Parathyroid adenoma (tissue), 2 donors: ENCODE results near the gene SNX3.

Experiments used
- H2AFZ ChIP-seq: fragments of 300-600 bp; sonication (generic); one replicate; pipeline ENCODE4 v1.7.0; 2017; ENCODE audit warnings: antibody characterized with exemption, mild to moderate bottlenecking
- H3K27ac ChIP-seq: fragments of 300-600 bp; sonication (generic); one replicate; pipeline ENCODE4 v1.7.0; 2017
- H3K27me3 ChIP-seq: fragments of 300-600 bp; sonication (generic); one replicate; pipeline ENCODE4 v1.7.0; 2017; ENCODE audit warnings: low read length; ENCODE audit not compliant: control insufficient read depth, insufficient read depth
- H3K36me3 ChIP-seq: fragments of 300-600 bp; sonication (generic); one replicate; pipeline ENCODE4 v1.7.0; 2017; ENCODE audit warnings: low read length; ENCODE audit not compliant: control insufficient read depth, insufficient read depth
- H3K4me1 ChIP-seq: fragments of 300-600 bp; sonication (generic); one replicate; pipeline ENCODE4 v1.7.0; 2017; ENCODE audit warnings: control low read depth
- H3K4me2 ChIP-seq: fragments of 300-600 bp; sonication (generic); one replicate; pipeline ENCODE4 v1.7.0; 2017; ENCODE audit warnings: low read length
- H3K4me3 ChIP-seq: fragments of 300-600 bp; sonication (generic); one replicate; pipeline ENCODE4 v1.7.0; 2017; ENCODE audit warnings: low read depth, low read length
- H3K79me2 ChIP-seq: fragments of 300-600 bp; sonication (generic); one replicate; pipeline ENCODE4 v1.7.0; 2017; ENCODE audit warnings: control low read depth
- H3K9ac ChIP-seq: fragments of 300-600 bp; sonication (generic); one replicate; pipeline ENCODE4 v1.7.0; 2017; ENCODE audit warnings: mild to moderate bottlenecking
- H3K9me3 ChIP-seq: fragments of 300-600 bp; sonication (generic); one replicate; pipeline ENCODE4 v1.7.0; 2017; ENCODE audit warnings: low read length; ENCODE audit not compliant: control insufficient read depth
- TF ChIP-seq, protein P1 (sequence below): fragments of 300-600 bp; sonication (generic); IDR thresholded peaks from one replicate; pipeline ENCODE4 v1.7.0; 2017; ENCODE audit warnings: antibody characterized with exemption, mild to moderate bottlenecking
- donor health status: primary hyperparathyroidism.

Gene SNX3

GRCh38 chr6:108235127-108235526 lies 25.7 kb downstream of the SNX3 start:
- H2AFZ ChIP-seq: no peak overlapping the region
- no peaks in the 10 kb centered on the region for H3K27me3 ChIP-seq
- H3K9me3 ChIP-seq: no peaks in the 10 kb centered on the region
- peaks cover 17% of the 10 kb centered on the region for H3K79me2 ChIP-seq
- no peak overlapping the region for H3K27ac ChIP-seq
- no peak overlapping the region for H3K9ac ChIP-seq
- no peaks in the 10 kb centered on the region for H3K4me1 ChIP-seq
- H3K4me3 ChIP-seq: no peak overlapping the region
- no peaks in the 10 kb centered on the region for H3K36me3 ChIP-seq
- H3K4me2 ChIP-seq: no peak overlapping the region
- TF ChIP-seq, protein P1, sequence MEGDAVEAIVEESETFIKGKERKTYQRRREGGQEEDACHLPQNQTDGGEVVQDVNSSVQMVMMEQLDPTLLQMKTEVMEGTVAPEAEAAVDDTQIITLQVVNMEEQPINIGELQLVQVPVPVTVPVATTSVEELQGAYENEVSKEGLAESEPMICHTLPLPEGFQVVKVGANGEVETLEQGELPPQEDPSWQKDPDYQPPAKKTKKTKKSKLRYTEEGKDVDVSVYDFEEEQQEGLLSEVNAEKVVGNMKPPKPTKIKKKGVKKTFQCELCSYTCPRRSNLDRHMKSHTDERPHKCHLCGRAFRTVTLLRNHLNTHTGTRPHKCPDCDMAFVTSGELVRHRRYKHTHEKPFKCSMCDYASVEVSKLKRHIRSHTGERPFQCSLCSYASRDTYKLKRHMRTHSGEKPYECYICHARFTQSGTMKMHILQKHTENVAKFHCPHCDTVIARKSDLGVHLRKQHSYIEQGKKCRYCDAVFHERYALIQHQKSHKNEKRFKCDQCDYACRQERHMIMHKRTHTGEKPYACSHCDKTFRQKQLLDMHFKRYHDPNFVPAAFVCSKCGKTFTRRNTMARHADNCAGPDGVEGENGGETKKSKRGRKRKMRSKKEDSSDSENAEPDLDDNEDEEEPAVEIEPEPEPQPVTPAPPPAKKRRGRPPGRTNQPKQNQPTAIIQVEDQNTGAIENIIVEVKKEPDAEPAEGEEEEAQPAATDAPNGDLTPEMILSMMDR: no peak

GRCh38 chr6:108228416-108228815 lies 32.4 kb downstream of the SNX3 start:
- Histone ChIP-seq H3K9me3 (no peaks in the 10 kb centered on the region), H3K36me3 (no peaks in the 10 kb centered on the region), H3K27me3 (no peaks in the 10 kb centered on the region), H2AFZ (no peak overlapping the region), H3K4me3 (no peak overlapping the region), H3K79me2 (peaks cover 29% of the 10 kb centered on the region), H3K4me2 (no peak overlapping the region), H3K27ac (no peak overlapping the region), H3K9ac (no peak overlapping the region), H3K4me1 (peaks cover 9% of the 10 kb centered on the region)
- TF ChIP-seq, protein P1: no peak

DNA sequence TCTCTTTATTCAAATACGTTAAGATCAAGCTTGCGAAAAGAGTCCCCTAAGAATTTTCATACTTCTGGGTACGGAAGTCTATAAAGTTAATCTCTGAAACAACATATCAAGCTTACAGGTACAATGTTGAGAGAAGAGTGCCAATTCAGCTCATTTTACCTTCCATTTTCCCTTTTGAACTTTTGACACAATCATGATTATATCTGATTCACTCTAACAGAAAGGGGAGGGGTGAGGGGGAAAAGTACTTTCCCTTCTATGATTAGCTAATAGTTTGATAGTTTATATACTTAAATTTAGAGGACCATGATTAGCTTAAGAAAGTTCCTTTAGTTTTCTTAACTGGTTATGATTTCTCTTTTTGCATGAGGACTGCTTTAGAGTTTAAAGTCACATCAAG lies 33.5 kb downstream of the SNX3 start:
- peaks cover 34% of the 10 kb centered on the region for H3K79me2 ChIP-seq
- no peaks in the 10 kb centered on the region for H3K27me3 ChIP-seq
- H3K36me3 ChIP-seq: no peaks in the 10 kb centered on the region
- TF ChIP-seq, protein P1: no peak
- no peak overlapping the region for H2AFZ ChIP-seq
- no peak overlapping the region for H3K4me3 ChIP-seq
- H3K4me2 ChIP-seq: no peak overlapping the region
- no peak overlapping the region for H3K9ac ChIP-seq
- H3K4me1 ChIP-seq: peaks cover 9% of the 10 kb centered on the region
- no peaks in the 10 kb centered on the region for H3K9me3 ChIP-seq
- no peak overlapping the region for H3K27ac ChIP-seq

DNA sequence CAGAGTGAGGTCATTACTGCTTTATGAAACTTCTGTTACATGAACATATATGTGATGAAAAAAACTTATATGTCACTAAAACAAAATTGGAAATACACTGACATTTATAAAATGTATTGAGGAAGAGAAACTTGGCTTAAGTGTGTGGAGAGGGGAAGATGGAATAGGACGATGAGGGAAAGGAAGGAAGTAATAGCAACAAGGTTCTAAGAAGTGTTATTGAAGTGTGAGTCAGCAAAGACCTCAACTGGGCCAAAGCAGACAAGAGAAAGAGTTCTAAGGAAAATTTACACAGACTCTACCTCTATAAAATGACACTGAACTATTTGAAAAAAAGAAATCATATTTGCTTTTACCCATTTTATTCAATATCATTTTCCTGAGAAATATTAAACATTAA lies 38.3 kb downstream of the SNX3 start:
- Histone ChIP-seq H3K4me1 (peaks cover 5% of the 10 kb centered on the region), H3K4me3 (no peak overlapping the region), H2AFZ (no peak overlapping the region), H3K9me3 (no peaks in the 10 kb centered on the region), H3K27me3 (no peaks in the 10 kb centered on the region), H3K4me2 (no peak overlapping the region), H3K36me3 (no peaks in the 10 kb centered on the region), H3K9ac (no peak overlapping the region), H3K79me2 (peaks cover 34% of the 10 kb centered on the region), H3K27ac (no peak overlapping the region)
- TF ChIP-seq, protein P1: no peak

GRCh38 chr6:108222064-108222463 lies 38.8 kb downstream of the SNX3 start:
- Histone ChIP-seq H3K9ac (no peak overlapping the region), H3K79me2 (peaks cover 29% of the 10 kb centered on the region), H3K4me3 (no peak overlapping the region), H2AFZ (no peak overlapping the region), H3K27me3 (no peaks in the 10 kb centered on the region), H3K4me2 (no peak overlapping the region), H3K4me1 (peaks cover 5% of the 10 kb centered on the region), H3K36me3 (no peaks in the 10 kb centered on the region), H3K9me3 (no peaks in the 10 kb centered on the region), H3K27ac (no peak overlapping the region)
- TF ChIP-seq, protein P1: no peak
